Cortex of kidney (tissue), 1 donor: ENCODE measurements around the gene RNLS.
"Not testable (repeated sequence)": the region's sequence is repeated elsewhere in the genome, so short reads cannot be mapped to it uniquely, and the experiment has no call there.

Experiments used
- DNase-seq: peaks from one replicate; lab custom pipeline; 2025; lab: John Stamatoyannopoulos, UW

RNLS gene

DNA sequence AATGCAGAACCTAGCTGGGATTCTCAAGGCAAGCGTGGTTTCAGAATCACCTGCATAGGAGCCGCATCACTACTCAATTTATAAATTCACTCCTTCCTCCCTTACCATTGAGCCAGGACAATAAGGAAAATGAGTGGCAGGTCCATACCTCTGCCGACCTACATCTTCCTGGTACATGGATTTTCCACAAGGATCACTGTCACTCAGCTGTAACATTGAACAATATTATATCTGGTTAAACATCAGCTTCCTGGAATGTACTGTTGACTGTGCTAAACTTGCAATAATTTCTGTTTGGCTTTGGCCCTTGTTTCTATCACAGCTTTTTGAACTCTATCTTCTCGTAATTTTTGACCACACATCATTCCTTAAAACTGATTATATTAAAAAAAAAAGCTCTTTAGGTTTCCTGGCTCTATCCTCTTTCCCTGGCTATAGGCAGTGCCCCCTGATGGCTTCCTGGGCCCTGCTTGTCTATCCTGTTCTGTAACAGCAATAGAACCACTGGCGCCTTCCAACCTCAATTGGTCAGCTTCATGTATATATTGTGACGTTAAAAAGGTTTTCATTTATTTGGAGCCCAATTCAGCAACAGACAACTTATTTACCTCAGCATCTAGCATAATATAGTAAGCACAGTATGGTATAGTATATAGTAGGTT lies 59.2 kb downstream of the RNLS start:
- DNase-seq, result no peak

DNA sequence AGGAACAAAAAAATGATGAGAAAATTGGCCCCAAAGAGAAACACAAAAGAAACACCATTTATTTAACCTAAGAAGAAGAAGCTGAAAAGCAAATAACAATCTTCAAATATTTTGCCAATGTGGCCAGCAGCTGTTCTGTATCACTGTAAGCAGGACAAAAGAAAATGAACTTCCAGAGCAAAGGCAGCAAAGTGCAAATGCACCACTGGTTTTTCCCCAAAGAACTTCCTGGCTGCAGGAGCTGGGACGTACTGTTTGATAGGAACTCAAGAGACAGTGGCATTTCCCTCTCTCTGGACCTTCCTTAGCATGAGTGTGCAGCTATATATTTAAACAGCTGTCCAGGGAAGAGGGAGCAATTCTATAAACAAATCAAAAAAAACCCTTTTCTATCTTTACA lies 60.4 kb downstream of the RNLS start:
- DNase-seq, result no peak

DNA sequence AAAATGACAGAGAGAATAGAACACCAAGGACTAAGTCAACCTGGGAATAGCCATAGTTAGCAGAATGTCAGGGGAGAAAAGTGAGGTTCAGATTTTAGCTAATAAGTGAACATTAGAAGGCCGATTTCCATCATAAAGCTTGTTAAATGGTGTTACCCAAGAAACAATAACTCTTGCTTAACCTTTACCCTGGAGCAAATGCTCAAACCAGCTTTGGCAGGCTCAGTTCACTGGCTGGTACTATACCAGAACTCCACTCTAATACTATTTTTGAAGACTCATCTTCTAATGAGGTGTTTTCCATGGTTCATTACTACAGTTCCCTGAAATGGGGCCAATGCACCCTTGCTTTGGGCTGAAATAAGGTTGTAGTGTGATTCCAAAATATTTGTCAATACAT lies 61.3 kb downstream of the RNLS start:
- no peak for DNase-seq

DNA sequence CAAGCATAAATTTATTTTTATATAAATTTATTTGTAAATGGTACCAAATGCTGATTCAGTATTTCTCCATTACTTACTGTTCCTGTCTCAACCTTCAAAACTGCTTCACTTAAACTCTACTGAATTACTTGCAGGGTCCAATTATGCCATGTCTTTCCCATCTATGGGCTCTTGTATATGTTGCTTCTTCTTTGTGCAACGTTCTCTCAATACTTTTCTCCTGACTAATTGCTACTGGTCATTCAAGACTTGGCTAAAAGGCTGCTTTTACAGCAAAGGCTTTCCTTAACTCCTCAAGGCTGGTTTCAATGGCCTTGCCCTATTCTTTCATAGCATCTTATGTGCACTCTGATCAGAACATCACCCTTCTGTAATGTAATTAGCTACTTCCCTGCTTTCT lies 67.9 kb downstream of the RNLS start:
- DNase-seq, result no peak

- DNase-seq, result no peak
Observed at GRCh38 chr10:88512599-88512998, 70.5 kb downstream of the RNLS start.

DNA sequence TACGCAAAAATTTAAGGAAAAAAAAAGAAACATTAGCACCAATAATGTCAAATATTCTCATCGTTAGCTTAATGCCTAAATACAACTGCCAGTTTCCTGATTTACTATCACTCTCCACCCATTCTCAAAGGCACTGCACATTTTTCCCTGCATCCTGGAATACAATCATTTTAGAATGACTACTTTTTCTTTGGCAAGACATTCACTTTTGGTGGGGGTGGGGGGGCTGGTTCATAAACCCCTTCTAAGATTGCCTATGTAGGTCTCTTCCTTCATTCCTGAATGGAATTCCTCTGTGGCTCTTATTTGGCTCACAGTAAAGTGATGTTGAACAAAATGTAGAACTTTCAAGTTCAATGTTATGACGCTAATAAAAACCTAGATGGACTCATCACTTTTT lies 74.3 kb downstream of the RNLS start:
- no peak for DNase-seq

GRCh38 chr10:88507826-88508453 lies 75.2 kb downstream of the RNLS start:
- no peak for DNase-seq

DNA sequence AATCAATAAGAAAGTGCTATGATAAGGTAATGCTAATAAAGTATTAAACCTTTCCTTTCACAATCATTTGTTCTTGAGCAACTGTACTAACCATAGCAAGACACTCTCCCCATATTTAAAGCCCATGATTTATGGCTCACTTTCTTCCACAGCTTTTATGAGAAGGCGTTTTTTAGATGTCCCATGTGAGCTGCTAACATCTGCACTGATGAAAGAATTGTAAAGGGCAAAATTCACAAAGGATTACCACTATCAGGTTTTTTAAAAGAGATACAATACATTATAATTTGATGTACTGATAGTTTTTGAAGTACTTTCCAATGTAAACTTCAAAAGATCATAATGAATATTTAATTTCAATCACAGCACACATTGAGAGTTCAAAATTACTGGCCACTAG lies 75.7 kb downstream of the RNLS start:
- no peak for DNase-seq

DNA sequence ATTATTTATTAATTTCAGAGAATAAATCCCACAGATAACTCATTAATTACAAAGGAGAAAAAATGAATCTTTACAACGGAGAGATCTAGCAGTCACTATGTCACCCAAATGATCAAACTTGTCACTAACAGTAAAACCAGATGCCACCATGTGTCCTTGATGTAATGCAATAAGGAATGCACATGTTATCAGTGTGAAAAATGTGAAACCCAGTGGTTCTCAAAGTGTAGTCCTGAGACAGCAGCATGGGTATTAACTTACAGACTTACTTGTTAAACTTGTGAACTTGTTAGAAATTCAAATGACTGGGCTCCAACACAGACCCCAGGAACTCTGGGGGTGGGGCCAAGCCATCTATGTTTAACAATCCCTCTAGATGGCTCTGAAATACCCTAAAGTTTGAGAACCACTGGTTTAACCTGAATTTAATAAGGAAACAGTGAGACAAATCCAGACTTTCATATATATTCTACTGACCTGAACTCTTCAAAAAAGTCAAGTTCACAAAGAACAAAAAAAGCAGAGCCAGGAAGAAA lies 77.4 kb downstream of the RNLS start:
- no peak for DNase-seq

DNA sequence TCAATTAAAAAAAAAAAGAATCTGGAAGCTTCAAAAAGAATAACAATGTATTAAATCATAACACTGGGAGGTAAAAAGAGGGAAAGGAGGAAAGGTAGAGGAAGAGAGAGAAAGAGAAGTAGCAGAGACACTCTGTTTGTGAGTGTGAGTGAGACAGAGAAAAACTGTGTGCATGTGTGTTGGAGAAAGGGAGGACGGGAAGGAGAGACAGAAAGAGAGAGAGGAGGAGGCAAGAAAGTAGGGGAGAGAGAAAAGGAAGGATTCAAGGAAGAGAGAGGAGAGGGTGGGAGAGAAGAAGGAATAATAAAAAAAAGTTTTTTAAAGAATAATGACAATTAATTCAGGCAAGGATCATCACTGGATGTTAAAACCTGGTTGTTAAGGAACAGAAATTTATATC lies 77.9 kb downstream of the RNLS start:
- no peak for DNase-seq

- no peak for DNase-seq
Observed at GRCh38 chr10:88500656-88501055, 82.5 kb downstream of the RNLS start.

DNA sequence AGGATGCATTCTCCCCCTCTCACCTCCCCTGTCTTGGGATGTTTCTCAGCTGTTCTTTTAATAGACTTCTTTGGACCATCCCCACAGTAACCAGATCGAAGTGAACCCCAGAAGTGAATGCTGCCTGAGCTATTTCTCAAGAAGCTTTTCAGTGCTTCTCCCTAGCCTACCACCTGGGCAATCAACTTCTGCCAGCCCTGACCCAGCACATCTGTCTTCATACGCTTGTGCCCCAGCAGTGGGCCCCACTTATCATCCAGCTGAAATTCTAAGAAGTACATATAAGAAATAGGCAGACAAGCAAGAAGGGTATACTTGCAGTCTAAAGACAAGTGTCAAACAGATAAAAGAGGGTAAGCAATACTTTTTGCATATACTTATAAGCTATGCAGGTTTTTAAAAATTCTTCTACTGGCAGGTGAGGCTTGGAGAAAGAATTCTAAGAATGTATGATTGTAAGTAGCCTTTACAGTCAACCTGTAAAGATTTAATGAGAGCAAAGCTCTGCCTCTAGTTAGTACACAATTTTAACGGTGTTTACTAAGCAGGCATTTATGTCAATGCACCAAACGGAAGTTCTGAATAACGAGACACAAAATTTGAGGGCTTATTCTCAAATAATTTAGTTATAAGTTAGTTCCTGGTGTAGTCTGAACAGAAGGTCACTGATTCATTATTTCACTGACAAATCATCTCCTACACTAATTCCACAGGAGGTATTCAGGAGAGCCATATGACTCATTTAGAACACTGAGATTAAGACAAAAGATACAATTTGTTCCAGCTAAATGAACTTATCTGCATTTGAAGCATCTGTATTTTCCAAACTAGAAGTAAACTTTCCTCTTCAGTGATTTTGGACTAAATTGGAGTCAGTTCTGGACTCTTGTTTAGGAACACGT lies 83.3 kb downstream of the RNLS start:
- no peak for DNase-seq

DNA sequence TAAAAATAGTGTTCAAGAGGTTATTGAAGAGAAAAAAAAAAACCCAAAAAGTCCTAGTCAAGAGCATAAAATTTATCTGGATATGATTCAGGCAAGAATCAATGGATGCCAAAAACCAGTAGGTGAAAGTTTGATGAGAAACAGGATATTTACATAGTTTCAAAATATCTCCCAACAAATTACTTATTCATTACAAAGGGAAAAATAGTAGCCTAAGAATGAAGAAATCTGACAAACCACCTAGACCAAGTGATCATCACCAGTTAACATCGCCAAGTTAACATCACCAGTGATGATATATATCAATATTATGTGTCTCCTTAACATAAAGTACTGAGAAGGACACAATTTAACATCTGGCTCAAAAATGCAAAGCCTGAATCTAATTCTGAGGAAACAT lies 85.2 kb downstream of the RNLS start:
- DNase-seq, result no peak

- DNase-seq, result no peak
Observed at GRCh38 chr10:88494537-88494936, 88.6 kb downstream of the RNLS start.

- no peak for DNase-seq
Observed at GRCh38 chr10:88493691-88494483, 89.2 kb downstream of the RNLS start.

DNA sequence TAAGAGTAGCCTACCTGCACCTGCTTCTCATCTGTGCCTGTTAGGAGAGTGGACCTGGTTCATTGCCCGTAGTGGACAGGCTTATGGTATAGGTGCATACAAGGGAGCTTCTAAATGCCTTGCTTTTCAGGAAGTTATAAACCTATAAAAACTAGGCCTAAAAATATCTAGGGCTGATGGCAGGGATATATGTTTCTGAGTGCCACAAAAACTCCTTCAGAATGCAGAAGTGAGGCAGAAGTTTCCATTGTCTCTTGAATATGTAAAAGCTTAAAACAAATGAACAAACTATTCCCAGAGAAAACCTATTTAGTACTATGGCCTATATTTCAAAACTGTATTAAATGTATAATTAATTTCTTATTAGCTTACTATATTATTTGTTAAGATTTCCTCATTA lies 91.8 kb downstream of the RNLS start:
- DNase-seq, result no peak

- DNase-seq, result no peak
Observed at GRCh38 chr10:88490231-88490980, 92.7 kb downstream of the RNLS start.

DNA sequence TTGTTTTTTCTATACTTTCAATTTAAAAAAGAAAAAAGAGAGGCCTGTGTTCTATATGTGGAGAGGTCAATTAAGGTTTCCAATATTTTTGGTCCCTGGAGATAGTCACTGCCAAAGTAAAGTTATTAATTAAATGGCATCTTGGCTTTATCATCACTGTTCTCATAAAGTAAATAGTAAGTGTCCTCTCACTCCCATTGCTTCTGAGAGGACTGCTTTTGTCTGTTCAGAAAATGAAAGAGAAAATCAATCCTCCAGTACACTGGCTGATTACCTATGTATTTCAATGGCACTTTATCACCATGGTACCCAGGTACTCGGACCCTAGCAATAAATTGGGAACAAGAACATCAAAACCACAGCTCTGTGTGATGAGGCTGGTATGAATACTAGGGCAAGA lies 94.0 kb downstream of the RNLS start:
- DNase-seq, result no peak

GRCh38 chr10:88486816-88487215 lies 96.3 kb downstream of the RNLS start:
- DNase-seq, result not testable (repeated sequence)

DNA sequence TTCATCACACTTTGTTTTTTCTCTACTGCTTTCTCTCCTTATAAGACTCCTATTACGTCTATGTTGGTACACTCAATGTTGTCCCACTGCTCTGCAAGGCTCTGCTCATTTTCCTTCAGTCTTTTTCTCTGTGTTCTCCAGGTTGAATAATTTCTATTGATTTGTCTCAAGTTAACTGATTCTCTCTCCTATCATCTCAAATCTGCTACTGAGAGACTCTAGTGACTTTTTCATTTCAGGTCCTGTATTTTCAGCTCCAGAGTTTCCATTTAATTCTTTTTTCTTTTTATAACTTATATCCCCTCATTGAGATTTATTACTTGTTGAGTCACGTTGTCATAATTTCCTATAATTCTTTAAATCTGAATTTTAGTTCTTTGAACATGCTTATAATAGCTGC lies 100.9 kb downstream of the RNLS start:
- DNase-seq, result no peak

DNA sequence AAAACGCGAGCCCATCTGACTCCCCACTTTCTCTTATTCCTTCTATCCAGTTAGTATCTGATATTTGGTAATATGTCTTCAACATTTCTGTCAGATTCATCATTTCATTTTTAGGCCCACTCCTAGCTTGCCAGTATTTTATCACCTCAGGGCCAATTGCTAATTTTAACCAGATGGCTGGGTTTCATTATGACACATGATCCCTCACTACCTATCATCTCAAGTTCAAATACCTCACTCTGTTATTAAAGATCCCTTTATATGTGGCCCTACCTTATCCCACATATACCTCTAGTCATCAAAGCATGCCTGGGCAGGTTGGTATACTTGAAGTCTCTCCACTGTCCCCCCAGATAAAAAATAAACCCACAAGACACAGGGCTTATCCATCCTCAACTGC lies 104.9 kb downstream of the RNLS start:
- DNase-seq, result no peak
